Prostate gland (tissue), 2 donors: ENCODE measurements around the gene BMP10.
A peak's percentile ranks its signal among the peaks of the same experiment; 100 is the strongest.

Source experiments
- POLR2AphosphoS5 ChIP-seq: sonication (generic); formaldehyde crosslinking; IDR thresholded peaks from one replicate; pipeline ENCODE4 v1.6.1; 2017; ENCODE audit warnings: antibody characterized with exemption
- TF ChIP-seq, protein P1 (sequence below), 4 experiments: fragments of 200-600 bp in 2 of 4; fragments of 450-650 bp in 2 of 4; sonication (generic) in 2 of 4; IDR thresholded peaks; 1 replicate in 3 of 4; 2 replicates in 1 of 4; pipeline ENCODE4 v1.5.1; 2016 to 2019; ENCODE audit warnings: antibody characterized with exemption in 4 of 4, mild to moderate bottlenecking in 2 of 4, moderate library complexity in 2 of 4

DNA sequence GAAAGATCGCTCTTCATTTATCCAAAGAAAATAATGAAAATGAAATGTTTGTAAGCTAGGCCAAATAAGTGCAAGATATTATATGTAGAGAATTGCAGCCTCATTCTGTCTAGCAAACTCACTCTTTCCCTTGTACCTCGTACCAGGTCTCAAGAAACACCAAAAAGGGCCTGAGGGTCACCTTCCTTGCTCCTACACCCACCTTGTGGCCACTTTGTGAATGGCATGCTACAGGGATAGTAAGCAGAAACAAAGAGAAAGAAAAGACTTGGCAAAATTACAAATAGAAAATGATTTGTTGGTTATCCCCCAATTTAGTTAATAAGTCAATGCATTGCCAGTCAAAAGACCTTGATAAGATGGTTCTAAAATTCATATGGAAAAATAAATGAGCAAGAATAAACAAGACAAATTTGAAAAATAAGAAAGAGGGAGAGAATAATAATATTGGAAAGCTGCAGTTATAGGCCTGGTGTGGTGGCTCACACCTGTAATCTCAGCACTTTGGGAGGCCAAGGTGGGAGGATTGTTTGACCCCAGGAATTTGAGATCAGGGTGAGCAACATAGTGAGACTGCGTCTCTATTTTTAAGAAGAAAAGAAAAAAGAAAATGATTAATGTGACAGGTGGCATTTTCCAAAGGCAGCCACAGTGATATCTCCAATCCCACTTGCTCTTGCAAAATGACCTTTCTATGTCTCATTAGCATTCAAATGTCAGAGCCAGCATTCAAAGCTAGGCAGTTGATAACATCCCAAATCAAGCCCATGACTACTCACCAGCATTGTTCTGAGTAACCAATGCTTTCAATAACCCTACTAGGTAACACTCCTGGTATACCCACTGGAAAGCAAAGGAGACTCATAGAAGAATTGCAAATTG, 38.8 kb upstream of the BMP10 start:
- TF ChIP-seq, protein P1, sequence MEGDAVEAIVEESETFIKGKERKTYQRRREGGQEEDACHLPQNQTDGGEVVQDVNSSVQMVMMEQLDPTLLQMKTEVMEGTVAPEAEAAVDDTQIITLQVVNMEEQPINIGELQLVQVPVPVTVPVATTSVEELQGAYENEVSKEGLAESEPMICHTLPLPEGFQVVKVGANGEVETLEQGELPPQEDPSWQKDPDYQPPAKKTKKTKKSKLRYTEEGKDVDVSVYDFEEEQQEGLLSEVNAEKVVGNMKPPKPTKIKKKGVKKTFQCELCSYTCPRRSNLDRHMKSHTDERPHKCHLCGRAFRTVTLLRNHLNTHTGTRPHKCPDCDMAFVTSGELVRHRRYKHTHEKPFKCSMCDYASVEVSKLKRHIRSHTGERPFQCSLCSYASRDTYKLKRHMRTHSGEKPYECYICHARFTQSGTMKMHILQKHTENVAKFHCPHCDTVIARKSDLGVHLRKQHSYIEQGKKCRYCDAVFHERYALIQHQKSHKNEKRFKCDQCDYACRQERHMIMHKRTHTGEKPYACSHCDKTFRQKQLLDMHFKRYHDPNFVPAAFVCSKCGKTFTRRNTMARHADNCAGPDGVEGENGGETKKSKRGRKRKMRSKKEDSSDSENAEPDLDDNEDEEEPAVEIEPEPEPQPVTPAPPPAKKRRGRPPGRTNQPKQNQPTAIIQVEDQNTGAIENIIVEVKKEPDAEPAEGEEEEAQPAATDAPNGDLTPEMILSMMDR (IDR thresholded peaks at IDR 0.05) = peak; percentile 83 to 90 (median 85)
- TF ChIP-seq POLR2AphosphoS5 = peak; percentile 30
